Measurements from ENCODE around the gene AGTRAP.

Gene AGTRAP, protein sequence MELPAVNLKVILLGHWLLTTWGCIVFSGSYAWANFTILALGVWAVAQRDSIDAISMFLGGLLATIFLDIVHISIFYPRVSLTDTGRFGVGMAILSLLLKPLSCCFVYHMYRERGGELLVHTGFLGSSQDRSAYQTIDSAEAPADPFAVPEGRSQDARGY

DNA sequence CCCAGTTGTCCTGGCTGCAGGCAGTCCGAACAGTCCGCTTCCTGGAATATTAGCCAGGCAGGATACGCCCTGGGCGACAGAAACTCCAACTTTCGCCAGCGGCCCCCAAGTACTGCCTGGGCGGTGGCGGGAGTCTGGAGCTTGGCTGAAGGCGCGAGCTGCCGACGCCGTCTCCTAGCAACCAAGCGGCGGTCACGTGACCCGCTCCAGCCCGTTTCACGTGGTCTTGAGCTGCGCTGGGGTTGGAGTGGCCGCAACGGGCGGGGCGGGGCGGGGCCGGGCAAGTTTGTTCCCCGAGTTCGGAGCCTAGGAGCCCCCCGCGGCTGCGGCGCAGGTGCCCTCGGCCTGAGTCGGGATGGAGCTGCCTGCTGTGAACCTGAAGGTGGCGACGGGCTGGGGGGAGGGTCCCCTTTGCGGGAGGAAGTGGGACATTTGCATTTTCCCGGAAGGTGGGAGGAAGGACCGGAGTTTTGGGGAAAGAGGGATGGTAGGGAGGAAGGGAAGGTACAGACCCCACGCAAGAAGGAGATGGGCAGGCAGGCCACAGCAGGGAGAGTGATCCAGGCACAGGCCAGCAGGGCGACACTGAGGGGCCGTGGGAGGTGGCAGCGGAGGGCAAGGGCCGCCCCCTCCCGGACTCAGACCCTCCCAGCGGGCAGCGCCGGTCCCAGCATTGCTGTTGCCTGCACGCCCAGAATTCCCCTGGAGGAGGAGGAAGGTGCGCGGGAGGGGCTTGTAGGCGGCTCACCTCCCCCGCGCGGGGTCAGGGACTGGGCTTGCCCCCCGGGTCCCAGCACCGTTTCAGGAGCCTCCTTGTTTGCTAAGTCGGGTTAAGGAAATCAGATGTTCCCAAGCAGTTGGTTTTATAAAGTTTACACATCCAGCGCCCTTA, at the start of gene AGTRAP:
Gene AGTRAP (plus strand): TSS at position 283 of the 892 bp plus-strand sequence. CDS start 73 bp downstream, at position 356.
- no peak for FAIRE-seq

- no peak for FAIRE-seq
Observed at GRCh38 chr1:11688506-11688905, 47.4 kb upstream of the AGTRAP start.

- no peak for FAIRE-seq
Observed at GRCh38 chr1:11690397-11691301, 45.3 kb upstream of the AGTRAP start.

DNA sequence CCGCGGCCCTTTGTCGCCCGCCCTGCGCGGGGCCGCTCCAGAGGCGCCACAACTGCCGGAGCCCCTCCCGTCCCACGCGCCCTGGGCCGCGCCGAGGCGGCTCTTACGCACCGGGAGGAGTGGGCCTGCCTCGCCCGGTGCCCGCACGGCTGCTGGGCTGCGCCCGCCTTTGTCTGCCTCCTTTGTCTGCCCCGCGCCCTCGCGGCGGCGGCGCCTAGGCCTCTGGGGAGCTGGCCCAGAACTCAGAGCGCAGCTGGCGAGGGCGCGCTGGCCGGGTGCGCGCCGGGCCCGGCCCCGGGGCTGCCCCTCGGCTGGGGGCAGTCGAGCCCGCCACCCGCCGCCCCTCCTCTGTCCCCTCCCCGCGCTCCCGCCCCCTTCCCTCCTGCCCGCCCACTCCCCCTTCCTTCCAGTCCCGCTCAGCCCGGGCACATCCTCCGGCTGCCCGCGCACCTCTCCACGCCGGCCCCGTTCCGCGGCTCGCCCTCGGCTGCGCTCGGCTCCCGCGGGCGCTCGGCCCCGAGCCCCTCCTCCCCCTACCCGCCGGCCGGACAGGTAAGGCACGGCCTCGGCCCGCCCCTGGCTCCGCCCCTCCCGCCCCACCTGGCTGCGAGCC, 44.5 kb upstream of the AGTRAP start, which contains the start of gene DRAXIN:
Gene DRAXIN (plus strand): TSS at position 409 of the 613 bp plus-strand sequence. CDS start 14,549 bp downstream, outside the sequence.
- no peak for FAIRE-seq

DNA sequence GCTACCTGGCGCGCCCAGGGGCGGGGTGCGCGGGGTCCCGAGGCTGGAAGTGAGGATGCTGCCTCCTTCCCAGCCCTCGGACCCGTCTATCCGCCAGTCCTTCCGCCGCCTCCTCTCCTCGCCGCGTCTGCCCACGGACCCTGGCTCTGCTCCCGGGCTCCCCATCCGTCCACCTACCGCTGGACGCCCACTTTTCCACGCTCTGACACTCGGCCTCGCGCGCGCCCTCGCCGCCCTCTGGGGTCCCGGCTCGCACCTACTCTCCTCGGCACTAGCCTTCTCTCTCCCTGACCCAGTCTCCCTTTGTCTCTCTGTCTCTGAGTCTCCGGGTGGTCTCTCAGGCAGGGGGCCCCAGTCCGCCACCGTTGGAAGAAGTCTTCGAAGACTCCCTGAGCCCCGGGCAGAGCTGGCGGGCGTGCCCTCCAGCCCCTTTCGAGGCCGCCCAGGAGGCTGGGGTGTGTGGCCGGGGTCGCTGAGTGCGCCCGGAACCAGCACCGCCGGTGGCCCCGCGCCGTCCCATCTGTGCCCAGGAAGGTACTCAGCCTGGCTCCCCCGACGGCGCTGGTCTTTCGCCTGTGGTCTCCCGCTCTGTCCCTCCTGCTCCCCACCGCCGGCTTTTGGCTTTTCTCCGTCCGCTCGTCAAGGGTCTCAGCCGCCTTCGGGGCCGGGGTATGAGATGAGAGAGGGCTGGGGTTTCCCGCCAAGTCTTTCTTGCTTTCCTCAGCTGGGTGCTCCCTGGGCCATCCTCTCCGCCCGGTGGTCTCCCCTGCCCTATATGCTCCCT, 43.8 kb upstream of the AGTRAP start:
- FAIRE-seq, result no peak

- FAIRE-seq, result no peak
Observed at GRCh38 chr1:11693024-11693590, 42.8 kb upstream of the AGTRAP start.

- FAIRE-seq, result no peak
Observed at GRCh38 chr1:11693917-11694316, 42.0 kb upstream of the AGTRAP start.

- FAIRE-seq, result no peak
Observed at GRCh38 chr1:11695861-11696260, 40.1 kb upstream of the AGTRAP start.

DNA sequence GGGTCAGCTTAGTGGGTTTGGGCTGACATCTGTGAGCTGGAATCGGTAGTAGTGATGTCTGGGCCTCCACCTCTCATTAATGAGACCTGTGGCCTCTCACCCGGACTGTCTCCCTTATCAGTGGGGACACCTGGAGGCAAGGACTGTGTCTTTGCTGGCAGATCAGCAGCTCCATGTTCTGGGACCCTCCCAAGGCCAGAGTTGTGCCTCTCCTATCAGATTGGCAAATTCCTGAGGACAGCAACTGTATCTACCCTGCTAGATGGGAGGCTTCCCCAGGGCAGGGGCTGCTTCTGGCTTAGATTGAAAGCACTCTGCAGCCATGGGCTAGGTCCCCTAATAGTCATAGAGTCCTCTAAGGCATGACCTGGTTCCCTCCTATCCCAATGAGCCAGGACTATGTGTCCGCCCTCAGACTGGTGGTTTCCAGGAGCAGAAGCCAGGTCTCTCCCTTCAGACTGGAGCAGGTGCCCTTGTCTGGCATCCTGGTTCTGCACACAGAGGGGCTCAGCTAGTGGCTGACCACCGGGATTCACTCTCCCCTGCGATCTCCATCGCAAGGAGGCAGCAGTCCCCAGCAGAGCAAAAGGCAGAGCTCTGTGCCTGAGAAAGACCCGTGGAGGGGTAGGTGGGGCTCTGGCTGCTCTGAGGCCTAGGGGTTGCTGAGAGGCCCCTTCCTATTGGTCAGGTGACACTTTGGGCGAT, 38.6 kb upstream of the AGTRAP start:
- FAIRE-seq, result no peak

GRCh38 chr1:11697893-11698210, 38.1 kb upstream of the AGTRAP start:
- no peak for FAIRE-seq

- FAIRE-seq, result no peak
Observed at GRCh38 chr1:11700601-11701467, 35.1 kb upstream of the AGTRAP start.

- no peak for FAIRE-seq
Observed at GRCh38 chr1:11701551-11701961, 34.4 kb upstream of the AGTRAP start.

DNA sequence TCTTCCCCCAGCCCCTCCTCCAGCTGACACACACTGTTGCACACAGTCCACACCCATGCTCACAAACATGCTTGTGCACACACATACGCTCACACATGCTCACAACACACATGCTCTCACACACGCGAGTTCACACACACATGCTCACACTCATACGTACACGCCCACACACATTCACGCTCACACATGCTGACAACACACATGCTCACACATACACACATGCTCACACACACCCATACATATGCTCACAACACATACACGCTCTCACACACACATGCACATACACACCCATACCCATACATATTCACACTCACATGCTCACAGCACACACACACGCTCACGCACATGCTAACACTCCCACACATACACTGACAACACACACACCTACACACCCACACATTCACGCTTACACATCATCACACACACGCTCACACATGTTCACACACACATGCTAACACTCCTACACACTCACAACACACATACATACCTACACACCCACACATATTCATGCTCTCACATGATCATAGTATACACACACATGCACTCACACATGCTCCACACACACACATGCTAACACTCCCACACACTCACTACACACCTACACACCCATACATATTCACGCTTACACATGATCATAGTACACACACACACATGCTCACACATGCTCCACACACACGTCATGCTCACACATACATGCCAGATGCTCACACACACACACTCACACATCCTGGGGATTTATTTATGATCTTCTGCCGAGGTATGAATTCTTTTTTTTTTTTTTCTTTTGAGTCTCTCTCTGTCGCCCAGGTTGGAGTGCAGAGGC, 33.7 kb upstream of the AGTRAP start:
- no peak for FAIRE-seq

GRCh38 chr1:11703357-11704193, 32.4 kb upstream of the AGTRAP start:
- no peak for FAIRE-seq

DNA sequence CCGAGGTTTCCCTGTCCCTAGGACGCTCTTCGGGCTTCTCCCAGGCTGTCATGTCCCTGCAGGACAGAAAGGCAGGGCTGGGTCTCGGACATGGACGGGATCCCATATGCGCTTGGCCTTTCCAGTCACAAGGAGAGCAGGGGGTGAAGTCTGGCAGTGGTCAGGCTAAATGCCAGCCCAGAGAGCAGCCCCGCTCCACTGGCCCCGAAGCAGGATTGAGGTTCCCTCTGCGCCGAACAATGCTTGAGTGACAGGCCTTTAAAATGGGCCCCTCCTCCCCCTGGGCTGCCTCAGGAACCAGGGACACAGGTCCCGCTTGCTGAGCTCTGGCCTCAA, 31.8 kb upstream of the AGTRAP start:
- no peak for FAIRE-seq

DNA sequence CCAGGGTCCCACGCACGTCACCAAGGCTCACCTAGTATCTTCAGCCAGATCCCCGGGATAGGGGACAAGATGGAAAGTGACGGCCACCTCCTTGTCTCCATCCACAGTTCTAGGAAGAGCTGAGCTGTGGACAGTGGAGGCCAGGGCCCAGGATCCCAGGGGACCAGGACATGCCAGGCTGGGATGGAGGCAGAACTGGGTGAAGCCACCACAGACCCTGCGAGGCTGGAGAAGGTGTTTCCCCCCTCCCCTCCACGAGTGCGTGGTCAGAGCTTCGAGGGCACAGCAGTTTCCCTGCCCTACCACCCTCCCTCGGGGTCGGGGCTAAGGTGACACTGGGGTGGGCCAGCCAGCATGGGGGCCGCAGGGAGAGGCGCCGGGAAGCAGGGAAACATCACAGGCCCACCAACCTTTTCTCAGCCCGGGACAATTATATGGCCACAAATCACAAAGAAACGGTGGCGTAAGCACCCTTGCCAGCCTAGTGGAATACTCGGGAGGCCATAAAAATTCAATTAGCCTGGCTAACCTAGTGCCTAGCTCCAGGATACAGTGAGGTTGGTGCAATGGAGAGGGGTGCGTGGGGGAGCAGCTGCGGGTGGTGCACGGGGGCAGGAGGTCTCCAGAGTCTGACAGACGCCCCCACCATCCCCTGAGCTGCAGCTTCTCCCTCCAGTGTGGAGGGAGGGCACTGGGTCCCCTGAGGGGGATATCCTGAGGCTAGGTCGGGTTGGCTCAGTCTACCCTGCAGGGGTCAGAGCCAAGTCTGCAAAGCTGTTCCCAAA, 31.1 kb upstream of the AGTRAP start:
- no peak for FAIRE-seq

GRCh38 chr1:11705596-11705995, 30.3 kb upstream of the AGTRAP start:
- FAIRE-seq, result no peak

All from colon (tissue), 2 donors.